Measurements from ENCODE around the gene VWA5B1.

The VWA5B1 gene

DNA sequence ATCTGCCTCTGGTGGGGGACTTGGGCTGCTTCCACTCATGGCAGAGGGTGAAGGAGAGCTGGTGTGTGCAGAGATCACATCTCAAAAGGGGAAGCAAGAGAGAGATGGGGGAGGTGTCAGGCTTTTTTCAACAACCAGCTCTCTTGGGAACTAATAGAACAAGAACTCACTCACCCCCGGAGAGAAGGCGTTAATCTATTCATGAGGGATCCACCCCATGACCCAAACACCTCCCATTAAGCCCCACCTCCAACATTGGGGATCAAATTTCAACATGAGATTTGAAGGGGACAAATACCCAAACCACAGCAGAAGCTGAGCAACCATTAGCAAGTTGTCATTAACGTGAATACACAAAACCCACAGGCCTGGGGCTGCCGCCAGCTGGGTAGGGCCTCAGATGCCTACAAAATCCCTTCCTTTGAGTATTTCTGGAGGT, 12.0 kb upstream of the VWA5B1 start:
- peaks cover 1% of the 10 kb centered on the region; the same call in 1 of the 2 replicates for H3K27me3 ChIP-seq (replicated peaks; ENCODE audit: control insufficient read depth, insufficient read depth, low read length)
- H3K36me3 ChIP-seq (ENCODE audit: control insufficient read depth, insufficient read depth, low read length) = no peaks in the 10 kb centered on the region
- peak; percentile 28 for DNase-seq (ENCODE audit: extremely low read depth, insufficient read length)
- TF ChIP-seq, protein P1, sequence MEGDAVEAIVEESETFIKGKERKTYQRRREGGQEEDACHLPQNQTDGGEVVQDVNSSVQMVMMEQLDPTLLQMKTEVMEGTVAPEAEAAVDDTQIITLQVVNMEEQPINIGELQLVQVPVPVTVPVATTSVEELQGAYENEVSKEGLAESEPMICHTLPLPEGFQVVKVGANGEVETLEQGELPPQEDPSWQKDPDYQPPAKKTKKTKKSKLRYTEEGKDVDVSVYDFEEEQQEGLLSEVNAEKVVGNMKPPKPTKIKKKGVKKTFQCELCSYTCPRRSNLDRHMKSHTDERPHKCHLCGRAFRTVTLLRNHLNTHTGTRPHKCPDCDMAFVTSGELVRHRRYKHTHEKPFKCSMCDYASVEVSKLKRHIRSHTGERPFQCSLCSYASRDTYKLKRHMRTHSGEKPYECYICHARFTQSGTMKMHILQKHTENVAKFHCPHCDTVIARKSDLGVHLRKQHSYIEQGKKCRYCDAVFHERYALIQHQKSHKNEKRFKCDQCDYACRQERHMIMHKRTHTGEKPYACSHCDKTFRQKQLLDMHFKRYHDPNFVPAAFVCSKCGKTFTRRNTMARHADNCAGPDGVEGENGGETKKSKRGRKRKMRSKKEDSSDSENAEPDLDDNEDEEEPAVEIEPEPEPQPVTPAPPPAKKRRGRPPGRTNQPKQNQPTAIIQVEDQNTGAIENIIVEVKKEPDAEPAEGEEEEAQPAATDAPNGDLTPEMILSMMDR (IDR thresholded peaks at IDR 0.05; ENCODE audit: insufficient read depth, low read length, poor library complexity, severe bottlenecking) = no peak
- H3K4me3 ChIP-seq (replicated peaks; ENCODE audit: low read depth, low read length) = no peak overlapping the region

DNA sequence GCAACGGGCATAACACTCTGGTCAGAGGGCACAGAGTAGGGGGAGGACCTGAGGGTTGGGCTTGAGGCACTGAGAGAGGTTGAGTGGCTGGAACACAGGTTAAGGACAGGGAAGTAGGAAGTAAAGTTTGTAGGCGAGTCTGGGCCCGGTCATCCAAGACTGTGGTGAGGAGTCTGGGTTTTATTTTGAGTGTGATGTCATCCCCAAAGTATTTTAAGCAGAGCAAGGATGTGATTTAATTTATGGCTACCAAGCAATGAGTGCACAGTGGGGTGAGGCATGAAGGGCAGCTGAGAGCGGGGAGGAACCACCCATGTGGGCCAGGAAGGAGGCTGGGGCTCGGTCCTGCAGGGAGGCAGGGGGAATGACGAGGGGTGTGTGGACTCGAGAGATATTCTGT, 11.2 kb upstream of the VWA5B1 start:
- TF ChIP-seq, protein P1 (IDR thresholded peaks at IDR 0.05; ENCODE audit: insufficient read depth, low read length, poor library complexity, severe bottlenecking) = no peak
- Histone ChIP-seq H3K27me3 (replicated peaks; ENCODE audit: control insufficient read depth, insufficient read depth, low read length) (peaks cover 4% of the 10 kb centered on the region), H3K36me3 (ENCODE audit: control insufficient read depth, insufficient read depth, low read length) (no peaks in the 10 kb centered on the region), H3K4me3 (replicated peaks; ENCODE audit: low read depth, low read length) (no peak overlapping the region)
- peak; percentile 9 for DNase-seq (ENCODE audit: extremely low read depth, insufficient read length)

DNA sequence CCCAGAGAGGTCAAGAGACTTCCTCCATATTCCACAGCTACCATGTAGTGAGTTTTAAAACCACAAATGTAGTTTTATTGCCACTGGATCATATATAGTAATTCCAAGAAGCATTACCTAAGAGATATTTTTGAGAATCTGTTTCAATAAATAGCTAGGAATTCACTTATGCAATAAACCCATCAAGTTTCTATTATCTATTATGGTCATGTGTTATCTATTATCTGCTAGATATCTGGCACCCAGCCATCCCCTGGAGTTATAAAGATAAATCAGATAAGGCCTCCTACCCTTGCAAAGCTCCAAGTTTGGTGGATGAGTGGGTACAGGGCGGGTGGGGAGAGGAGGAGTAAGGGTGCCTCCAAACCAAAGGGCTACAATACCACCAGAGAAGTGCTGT, 10.3 kb upstream of the VWA5B1 start:
- no peak overlapping the region for H3K4me3 ChIP-seq (replicated peaks; ENCODE audit: low read depth, low read length)
- TF ChIP-seq, protein P1 (IDR thresholded peaks at IDR 0.05; ENCODE audit: insufficient read depth, low read length, poor library complexity, severe bottlenecking) = no peak
- H3K36me3 ChIP-seq (ENCODE audit: control insufficient read depth, insufficient read depth, low read length) = no peaks in the 10 kb centered on the region
- DNase-seq (ENCODE audit: extremely low read depth, insufficient read length) = no peak
- peaks cover 4% of the 10 kb centered on the region for H3K27me3 ChIP-seq (replicated peaks; ENCODE audit: control insufficient read depth, insufficient read depth, low read length)

DNA sequence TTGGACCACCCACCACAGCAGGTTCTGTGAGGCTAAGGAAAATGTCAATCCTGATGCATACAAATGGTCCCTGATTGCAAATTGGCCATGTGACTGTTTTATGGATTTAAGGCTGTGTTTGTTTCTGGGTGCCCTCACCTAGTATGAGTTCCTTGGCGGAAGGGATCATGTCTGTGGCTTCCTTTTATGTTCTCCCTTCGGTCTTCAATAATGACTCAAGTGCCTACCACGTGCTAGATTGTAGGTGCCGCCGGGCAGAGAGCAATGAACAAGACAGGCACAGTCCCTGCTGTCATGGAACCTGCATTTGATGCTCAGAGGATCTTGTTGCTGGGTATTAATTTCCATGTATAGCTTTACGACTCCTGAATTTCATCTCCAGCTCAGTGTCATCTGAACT, 9.8 kb upstream of the VWA5B1 start:
- Histone ChIP-seq H3K27me3 (replicated peaks; ENCODE audit: control insufficient read depth, insufficient read depth, low read length) (peaks cover 4% of the 10 kb centered on the region), H3K4me3 (replicated peaks; ENCODE audit: low read depth, low read length) (no peak overlapping the region), H3K36me3 (ENCODE audit: control insufficient read depth, insufficient read depth, low read length) (no peaks in the 10 kb centered on the region)
- TF ChIP-seq, protein P1 (IDR thresholded peaks at IDR 0.05; ENCODE audit: insufficient read depth, low read length, poor library complexity, severe bottlenecking) = no peak
- DNase-seq (ENCODE audit: extremely low read depth, insufficient read length) = no peak

DNA sequence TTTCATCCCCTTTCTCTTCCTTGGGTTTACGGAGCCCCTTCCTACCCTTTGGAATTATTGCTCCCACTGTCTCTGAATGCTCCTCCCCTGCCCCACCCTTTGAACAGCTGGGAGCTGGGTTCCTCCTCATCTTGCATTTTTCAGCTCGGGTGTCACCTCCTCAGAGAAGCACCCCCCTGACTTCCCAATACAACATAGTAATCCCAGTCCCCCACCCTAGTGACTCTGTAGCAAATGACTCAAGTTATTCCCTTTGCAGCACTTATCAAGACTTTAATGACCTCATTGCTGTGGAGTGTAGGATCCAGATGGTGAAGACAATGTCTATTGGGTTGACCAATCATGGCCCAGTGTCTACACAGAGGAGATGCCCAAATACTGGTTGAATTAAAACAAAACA, 8.9 kb upstream of the VWA5B1 start:
- Histone ChIP-seq H3K27me3 (replicated peaks; ENCODE audit: control insufficient read depth, insufficient read depth, low read length) (peaks cover 4% of the 10 kb centered on the region), H3K4me3 (replicated peaks; ENCODE audit: low read depth, low read length) (no peak overlapping the region), H3K36me3 (ENCODE audit: control insufficient read depth, insufficient read depth, low read length) (no peaks in the 10 kb centered on the region)
- TF ChIP-seq, protein P1 (IDR thresholded peaks at IDR 0.05; ENCODE audit: insufficient read depth, low read length, poor library complexity, severe bottlenecking) = no peak
- DNase-seq (ENCODE audit: extremely low read depth, insufficient read length) = no peak

DNA sequence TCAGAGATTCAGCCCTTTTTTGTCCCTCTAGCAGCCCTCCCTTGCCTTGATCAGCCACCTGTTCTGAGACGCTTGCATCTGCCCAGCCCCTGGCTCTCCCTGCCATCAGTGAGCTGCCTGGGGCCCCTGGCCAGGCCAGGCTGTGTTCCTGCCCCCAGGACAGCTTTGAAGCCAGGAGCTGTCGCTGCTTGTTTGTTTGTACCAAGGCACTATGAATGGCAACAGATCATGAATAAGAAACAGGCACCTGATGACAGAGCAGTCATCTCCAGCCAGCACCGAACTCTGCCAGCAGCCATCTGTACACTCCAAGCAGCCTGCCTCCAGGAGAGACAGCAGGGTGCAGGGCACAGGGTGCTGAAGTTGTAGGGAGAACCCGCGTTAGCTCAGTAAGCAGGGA, 8.1 kb upstream of the VWA5B1 start:
- Histone ChIP-seq H3K36me3 (ENCODE audit: control insufficient read depth, insufficient read depth, low read length) (no peaks in the 10 kb centered on the region), H3K27me3 (replicated peaks; ENCODE audit: control insufficient read depth, insufficient read depth, low read length) (peaks cover 4% of the 10 kb centered on the region), H3K4me3 (replicated peaks; ENCODE audit: low read depth, low read length) (no peak overlapping the region)
- no peak for DNase-seq (ENCODE audit: extremely low read depth, insufficient read length)
- TF ChIP-seq, protein P1 (IDR thresholded peaks at IDR 0.05; ENCODE audit: insufficient read depth, low read length, poor library complexity, severe bottlenecking) = no peak

All from GM06990 (cell line).